T-helper 2 cell (primary cell): Measurements from ENCODE around the gene AMOTL1.

Experiments used
- DNase-seq, 5 experiments: peaks; one replicate each; pipeline versions ENCODE4 v3.0.0 to v3.0.0-alpha.2; 2012 to 2022

The AMOTL1 gene

GRCh38 chr11:94861306-94861845, 93.2 kb downstream of the AMOTL1 start:
- no peak for DNase-seq

GRCh38 chr11:94862926-94863880, 95.0 kb downstream of the AMOTL1 start:
- no peak for DNase-seq

GRCh38 chr11:94864506-94865045, 96.4 kb downstream of the AMOTL1 start:
- no peak for DNase-seq

DNA sequence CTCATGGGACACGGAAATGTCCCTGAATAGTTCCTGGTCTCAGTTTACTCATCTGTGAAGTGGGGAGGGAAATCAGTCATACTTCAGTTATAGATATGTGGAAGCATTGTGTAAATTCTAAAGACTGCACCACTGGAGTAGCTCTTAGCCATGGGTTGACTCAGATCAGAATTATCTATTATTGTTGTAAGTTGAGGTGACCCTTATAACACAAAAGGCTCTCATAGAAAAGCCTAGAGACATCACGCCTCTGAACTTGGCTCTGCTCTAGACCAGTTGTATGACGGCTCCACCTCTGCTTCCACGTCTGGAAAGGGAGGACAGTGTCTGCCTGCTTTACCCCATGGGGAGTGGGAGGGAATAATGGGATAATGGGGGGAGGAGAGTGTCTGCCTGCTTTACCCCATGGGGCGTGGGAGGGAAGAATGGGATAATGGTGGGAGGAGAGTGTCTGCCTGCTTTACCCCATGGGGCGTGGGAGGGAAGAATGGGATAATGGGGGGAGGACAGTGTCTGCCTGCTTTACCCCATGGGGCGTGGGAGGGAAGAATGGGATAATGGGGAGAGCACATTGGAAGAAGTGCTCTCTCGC, 98.2 kb downstream of the AMOTL1 start:
- no peak for DNase-seq

GRCh38 chr11:94866936-94867795, 99.0 kb downstream of the AMOTL1 start:
- no peak for DNase-seq

DNA sequence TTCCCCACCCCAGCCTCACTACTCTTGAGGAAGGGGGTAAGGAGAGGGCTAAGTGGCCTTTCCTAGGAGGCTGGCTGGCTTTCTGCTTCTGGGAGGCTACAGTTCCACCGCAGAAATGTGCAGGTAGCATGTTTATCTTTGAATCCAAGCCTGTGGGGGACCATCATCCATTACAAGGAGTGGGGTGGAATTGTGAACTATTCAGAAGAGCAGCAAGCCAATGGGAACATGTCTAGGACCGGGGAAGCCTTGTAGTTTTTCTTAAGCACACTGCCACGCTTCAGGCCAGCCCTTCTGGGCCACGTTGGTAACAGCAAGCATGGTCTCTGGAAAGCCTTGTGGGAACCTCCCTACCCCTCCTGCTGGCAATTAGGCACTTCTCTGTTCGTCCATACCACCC, 100.3 kb downstream of the AMOTL1 start:
- DNase-seq = no peak

- no peak for DNase-seq
These were observed 101.0 kb downstream of the AMOTL1 start for GRCh38 chr11:94869186-94869585.

- DNase-seq = no peak
These were observed 102.3 kb downstream of the AMOTL1 start for GRCh38 chr11:94870422-94870821.

- no peak for DNase-seq
These were observed 103.5 kb downstream of the AMOTL1 start for GRCh38 chr11:94871491-94872185.

DNA sequence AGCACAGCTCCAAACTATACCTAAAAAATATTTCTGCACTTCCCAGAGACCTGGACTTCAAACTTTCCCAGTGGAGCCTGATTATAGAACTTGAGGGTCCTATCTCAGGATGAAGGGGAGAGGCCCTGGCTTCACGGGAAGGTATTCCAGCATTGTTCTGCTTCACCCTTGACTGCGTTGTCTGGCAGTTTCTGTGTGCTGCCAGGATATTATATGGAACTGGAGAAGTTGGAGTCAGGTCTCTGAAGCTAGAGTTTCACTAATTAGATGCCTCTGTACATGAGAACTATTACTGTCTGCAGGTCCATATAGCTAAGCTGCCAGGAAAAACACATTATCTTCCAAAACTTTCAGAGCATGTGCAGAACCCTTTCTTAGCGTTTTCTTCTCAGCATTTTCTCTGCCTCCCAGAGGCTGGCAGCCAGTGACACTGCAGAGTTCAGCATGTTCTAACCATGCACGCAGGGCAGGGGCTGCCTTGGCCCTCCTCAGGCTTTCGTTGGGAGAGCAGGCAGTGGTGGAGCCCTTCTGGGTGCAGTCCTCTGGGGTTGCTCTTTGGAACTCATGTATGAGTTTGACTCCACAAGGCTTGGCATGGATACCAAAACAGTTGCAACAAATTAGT, 105.9 kb downstream of the AMOTL1 start:
- DNase-seq = no peak

DNA sequence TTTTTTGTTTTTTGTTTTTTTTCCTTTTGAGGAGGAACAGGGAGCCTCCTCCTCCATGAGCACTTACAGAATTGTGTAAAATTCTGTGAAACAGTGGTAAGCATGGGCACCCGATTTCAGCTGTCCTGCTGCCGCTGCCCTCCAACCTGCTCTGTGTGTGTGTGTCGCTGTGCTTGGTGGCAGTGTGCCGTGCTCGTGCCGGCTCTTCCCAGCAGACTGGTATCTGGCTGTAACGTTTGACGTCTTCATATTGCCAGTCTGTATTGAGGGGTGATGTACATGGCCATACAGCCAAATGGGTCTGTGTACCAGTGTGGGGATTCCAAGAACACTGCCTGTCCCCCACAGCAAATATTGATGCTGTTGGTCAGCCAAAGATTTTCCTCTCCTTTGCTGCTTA, 108.1 kb downstream of the AMOTL1 start:
- DNase-seq = no peak

DNA sequence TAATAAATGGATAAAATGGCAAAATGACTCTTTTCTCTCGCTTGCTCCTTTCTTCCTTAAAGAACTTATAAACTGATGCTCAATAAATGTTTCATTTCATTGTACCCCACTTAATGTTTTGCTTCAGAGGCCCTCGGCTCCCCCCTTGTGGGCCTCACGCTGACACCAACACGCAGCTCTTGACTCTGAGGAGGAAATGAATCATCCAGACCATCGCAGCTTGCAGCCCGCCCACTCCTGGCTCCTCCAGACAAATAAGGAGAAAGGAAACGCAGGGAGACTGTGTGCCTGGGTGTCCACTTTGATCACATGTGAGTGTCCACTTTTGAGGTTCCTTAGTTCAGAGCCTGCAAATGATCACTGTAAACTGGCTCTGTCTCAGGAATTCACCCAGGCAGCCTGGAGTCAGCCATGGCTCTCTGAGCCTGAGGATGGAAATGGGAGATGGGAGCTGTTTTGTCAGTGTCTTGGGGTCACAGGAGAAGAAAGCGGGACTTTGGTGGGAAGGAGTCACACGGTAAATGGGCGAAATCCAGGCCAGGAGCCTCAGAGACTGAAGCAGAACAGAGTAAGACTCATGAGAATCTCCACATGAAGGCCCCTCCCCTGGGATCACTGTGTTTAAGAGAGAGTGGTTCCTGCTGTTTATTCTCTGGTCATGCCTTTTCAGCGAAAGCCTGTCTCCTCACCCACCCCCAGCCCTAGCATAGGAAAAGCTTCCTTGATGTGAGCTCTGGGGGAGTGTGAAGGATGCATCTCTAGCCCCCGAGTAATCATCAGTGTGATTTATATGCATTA, 108.7 kb downstream of the AMOTL1 start:
- DNase-seq = peak in 2 of 5 experiments; percentile 17 to 73

GRCh38 chr11:94877443-94878200, 109.5 kb downstream of the AMOTL1 start:
- DNase-seq = no peak

DNA sequence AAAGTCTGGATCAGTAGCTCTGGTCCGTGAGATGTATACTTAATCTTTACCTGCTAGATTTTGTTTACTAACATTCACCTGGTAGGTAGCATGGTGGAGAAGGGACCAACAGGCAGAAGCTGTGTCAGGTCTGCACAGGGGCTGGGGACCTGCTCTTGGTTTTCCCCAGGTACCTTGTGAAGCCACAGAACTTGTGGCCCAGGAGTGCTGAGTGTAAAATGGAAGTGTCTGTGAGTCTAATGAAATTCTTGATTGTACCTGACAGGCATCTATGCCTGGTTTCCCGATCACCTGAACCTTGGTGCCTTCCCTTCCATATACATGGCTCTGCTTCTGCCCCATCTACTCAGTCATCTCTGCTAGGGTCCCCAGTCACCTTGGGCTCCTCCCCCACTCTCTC, 110.8 kb downstream of the AMOTL1 start:
- no peak for DNase-seq

- no peak for DNase-seq
These were observed 112.1 kb downstream of the AMOTL1 start for GRCh38 chr11:94880216-94880615.

- DNase-seq = no peak
These were observed 114.8 kb downstream of the AMOTL1 start for GRCh38 chr11:94882931-94883330.

DNA sequence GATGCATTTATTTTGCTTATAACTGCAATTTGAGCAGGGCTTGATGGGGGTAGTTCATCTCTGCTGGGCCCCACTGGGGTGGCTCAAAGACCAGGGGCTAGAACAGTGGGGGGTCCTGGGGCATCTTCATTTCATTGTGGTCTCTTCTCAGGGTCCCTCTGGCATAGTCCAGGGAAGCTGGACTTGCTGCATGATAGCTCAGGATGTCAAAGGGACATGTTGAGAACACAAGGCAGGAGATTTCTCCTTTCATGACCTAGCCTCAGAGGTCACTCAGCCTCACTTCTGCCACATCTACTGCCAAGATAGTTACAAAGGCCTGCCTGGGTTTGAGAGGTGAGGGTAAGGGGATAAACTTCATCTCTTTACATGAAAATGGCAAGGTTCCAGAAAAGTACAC, 115.7 kb downstream of the AMOTL1 start:
- no peak for DNase-seq

GRCh38 chr11:94884376-94884775, 116.2 kb downstream of the AMOTL1 start:
- DNase-seq = no peak

DNA sequence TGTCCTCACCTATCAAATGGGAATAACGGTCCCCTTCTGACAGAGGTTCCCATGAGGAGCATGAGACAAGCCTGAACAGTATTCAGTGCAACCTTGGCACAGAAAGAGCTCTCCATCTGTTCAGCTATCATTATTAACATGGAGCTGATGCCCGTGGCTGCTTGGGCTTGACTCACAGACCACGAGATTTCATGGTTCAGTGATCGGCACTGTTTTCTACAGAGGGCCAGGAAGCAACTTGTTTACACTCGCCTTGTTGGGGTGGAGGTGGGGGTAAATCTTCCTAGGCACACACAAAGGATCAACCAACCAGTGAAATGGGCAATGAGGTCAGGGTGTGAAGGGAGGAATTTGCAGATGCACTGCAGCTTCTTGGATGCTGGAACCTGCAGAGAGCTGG, 117.0 kb downstream of the AMOTL1 start:
- DNase-seq = no peak

- DNase-seq = no peak
These were observed 117.4 kb downstream of the AMOTL1 start for GRCh38 chr11:94885581-94885980.
